ENCODE measurements around the gene MAML2. TPM values are rescaled to one million over a fixed set of nuclear protein-coding genes. Genes with fewer than 3 reads are reported as not detected.

MAML2 gene
- total RNA-seq, 4 donors from 2014 or later = 20.0 to 33.7 (median 23.2) TPM

DNA sequence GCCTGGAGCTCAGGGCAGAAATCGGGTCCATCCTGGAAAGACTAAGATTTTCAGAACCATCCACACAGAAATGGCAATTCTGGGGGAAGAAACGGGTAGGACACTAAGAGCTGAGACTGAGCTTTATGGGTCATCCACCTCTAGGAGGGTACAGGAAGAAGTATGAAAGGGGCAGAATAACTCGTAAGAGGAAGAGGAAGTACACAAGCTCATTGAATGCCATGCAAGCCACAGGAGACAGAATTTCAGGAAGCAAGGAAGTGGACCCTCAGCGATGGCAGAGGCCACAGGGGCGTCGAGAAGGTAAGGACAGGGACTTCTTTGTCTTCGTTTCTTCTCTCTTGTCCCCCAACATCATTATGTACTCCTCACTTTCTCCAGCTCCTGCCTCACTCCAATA lies 169.6 kb downstream of the MAML2 start:
- no peak for DNase-seq (ENCODE audit: extremely low spot score)
- Histone ChIP-seq H3K9me3 (no peaks in the 10 kb centered on the region), H3K4me1 (peaks cover 7 to 15% (median 12%) of the 10 kb centered on the region in 4 donors), H3K27me3 (no peaks in the 10 kb centered on the region), H3K36me3 (peaks cover 0 to 1% (median 0%) of the 10 kb centered on the region in 4 donors), H3K4me3 (no peak overlapping the region), H3K27ac (replicated peaks in 1 of 4) (no peak overlapping the region)
- intact Hi-C loops (cut with DNase I) = no loop called here
- WGBS = 86% methylated on average over 7 of the region's 7 CpGs
- TF ChIP-seq EP300 (IDR thresholded peaks at IDR 0.05) (no peak), POLR2AphosphoS5 (IDR thresholded peaks at IDR 0.05) (no peak), POLR2A (IDR thresholded peaks at IDR 0.05; ENCODE audit: low read depth) (no peak)
- TF ChIP-seq, protein P1, sequence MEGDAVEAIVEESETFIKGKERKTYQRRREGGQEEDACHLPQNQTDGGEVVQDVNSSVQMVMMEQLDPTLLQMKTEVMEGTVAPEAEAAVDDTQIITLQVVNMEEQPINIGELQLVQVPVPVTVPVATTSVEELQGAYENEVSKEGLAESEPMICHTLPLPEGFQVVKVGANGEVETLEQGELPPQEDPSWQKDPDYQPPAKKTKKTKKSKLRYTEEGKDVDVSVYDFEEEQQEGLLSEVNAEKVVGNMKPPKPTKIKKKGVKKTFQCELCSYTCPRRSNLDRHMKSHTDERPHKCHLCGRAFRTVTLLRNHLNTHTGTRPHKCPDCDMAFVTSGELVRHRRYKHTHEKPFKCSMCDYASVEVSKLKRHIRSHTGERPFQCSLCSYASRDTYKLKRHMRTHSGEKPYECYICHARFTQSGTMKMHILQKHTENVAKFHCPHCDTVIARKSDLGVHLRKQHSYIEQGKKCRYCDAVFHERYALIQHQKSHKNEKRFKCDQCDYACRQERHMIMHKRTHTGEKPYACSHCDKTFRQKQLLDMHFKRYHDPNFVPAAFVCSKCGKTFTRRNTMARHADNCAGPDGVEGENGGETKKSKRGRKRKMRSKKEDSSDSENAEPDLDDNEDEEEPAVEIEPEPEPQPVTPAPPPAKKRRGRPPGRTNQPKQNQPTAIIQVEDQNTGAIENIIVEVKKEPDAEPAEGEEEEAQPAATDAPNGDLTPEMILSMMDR (IDR thresholded peaks at IDR 0.05) = no peak

DNA sequence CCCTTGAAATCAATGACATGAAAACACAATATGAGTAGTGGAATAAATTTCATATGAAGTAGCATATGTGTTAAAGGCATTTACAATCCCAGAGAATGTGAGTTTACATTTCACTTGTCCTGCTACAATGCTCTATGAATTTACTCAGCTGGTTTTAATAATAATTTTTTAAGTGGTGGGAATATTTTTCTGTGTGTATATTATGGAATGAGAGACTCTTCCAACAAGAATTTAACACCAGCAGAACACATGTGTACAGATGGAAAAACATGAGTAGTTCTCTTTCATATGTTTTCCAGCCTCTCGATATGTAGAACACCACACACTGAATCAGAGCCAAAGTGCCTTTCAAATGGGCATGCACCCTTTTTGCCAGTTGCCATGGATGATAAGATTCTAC lies 170.4 kb downstream of the MAML2 start:
- Histone ChIP-seq H3K27ac (replicated peaks in 1 of 4) (no peak overlapping the region), H3K4me3 (no peak overlapping the region), H3K36me3 (no peaks in the 10 kb centered on the region), H3K27me3 (no peaks in the 10 kb centered on the region), H3K4me1 (peaks cover 7 to 23% (median 18%) of the 10 kb centered on the region in 4 donors), H3K9me3 (no peaks in the 10 kb centered on the region)
- intact Hi-C loops (cut with DNase I) = no loop called here
- TF ChIP-seq, protein P1 (IDR thresholded peaks at IDR 0.05) = no peak
- TF ChIP-seq POLR2AphosphoS5 (IDR thresholded peaks at IDR 0.05) (no peak), POLR2A (IDR thresholded peaks at IDR 0.05; ENCODE audit: low read depth) (no peak), EP300 (IDR thresholded peaks at IDR 0.05) (no peak)
- no peak for DNase-seq (ENCODE audit: extremely low spot score)
- 89% methylated on average over 1 of the region's 1 CpG for WGBS

DNA sequence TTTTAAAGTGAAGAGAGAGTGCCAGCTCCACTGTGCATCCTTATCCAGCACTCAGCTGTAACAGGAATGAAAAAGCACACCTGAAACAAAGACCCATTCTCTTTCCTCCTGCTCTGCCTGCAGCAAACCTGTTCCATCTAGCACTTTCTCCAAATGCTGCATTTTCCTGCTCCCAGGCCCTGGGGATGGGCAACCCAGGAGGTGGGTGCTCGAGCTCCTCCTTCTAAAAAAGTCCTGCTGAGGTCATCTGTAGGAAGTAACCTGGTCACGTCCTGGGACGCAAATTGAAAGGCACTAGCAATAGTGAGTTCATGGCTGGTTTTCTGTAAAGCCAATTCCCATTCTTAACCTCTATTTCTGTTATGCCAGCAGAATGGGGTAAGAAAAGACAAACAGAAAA lies 173.7 kb downstream of the MAML2 start:
- intact Hi-C loops (cut with DNase I) = loop anchor here (10.0 kb wide), 1 partner anchor 66 kb away; no protein-coding TSS in a partner anchor
- 73% methylated on average over 3 of the region's 3 CpGs for WGBS
- peaks cover 7 to 31% (median 28%) of the 10 kb centered on the region in 4 donors for H3K4me1 ChIP-seq
- H3K27ac ChIP-seq (replicated peaks in 1 of 4) = peak overlapping the region; percentile 16 to 56 (median 42)
- H3K4me3 ChIP-seq = no peak overlapping the region
- no peak for TF ChIP-seq EP300 (IDR thresholded peaks at IDR 0.05)
- no peak for TF ChIP-seq POLR2A (IDR thresholded peaks at IDR 0.05; ENCODE audit: low read depth)
- TF ChIP-seq, protein P1 (IDR thresholded peaks at IDR 0.05) = no peak
- TF ChIP-seq POLR2AphosphoS5 (IDR thresholded peaks at IDR 0.05) = no peak
- no peaks in the 10 kb centered on the region for H3K36me3 ChIP-seq
- DNase-seq (ENCODE audit: extremely low spot score) = no peak
- H3K9me3 ChIP-seq = no peaks in the 10 kb centered on the region
- no peaks in the 10 kb centered on the region for H3K27me3 ChIP-seq

DNA sequence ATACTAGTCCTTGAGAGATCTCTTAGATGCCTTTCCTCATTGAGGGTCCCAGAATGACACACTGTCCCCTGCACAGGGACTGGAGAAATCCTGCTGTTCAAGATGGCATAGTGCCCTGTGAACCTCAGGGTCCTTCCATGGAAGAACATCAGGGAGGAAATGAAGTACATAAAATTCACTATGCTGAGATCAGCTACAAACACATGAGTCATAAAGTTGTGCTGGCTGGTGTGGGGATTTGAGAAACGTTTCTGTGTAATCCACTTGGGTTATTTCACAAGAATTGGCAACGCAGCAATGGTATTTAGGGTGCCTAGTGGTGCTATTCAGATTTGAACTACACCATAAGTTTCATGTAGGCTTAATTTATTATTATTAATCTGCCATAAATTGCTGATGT lies 174.4 kb downstream of the MAML2 start:
- H3K4me3 ChIP-seq = no peak overlapping the region
- H3K27ac ChIP-seq (replicated peaks in 1 of 4) = peak overlapping the region; percentile 16 to 56 (median 42)
- no peaks in the 10 kb centered on the region for H3K36me3 ChIP-seq
- WGBS = 40% methylated on average over 2 of the region's 2 CpGs
- no peaks in the 10 kb centered on the region for H3K9me3 ChIP-seq
- TF ChIP-seq POLR2AphosphoS5 (IDR thresholded peaks at IDR 0.05) = peak in 1 of 2 donors; percentile 51
- TF ChIP-seq, protein P1 (IDR thresholded peaks at IDR 0.05) = no peak
- no peaks in the 10 kb centered on the region for H3K27me3 ChIP-seq
- intact Hi-C loops (cut with DNase I) = loop anchor here (10.0 kb wide), 1 partner anchor 66 kb away; no protein-coding TSS in a partner anchor
- no peak for DNase-seq (ENCODE audit: extremely low spot score)
- peaks cover 11 to 32% (median 31%) of the 10 kb centered on the region in 4 donors for H3K4me1 ChIP-seq

DNA sequence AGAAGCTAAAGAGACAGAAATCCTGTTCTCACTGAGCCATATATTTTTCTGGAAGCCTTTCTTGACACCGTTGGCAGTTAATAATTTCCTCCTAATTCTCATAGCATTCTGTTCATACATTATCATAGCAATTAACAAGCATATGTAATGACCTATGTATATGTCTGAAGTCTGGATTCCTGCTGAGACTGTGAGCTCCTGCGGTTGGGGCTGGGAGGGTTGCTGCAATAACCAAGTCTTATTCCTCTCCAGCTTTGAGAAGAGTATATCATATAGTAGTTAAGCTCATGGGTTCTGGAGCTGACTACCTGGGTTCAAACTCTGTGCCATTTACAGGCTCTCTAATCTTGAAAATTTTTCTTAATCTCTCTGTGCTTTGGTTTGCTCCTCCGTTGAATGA lies 175.2 kb downstream of the MAML2 start:
- H3K27me3 ChIP-seq = no peaks in the 10 kb centered on the region
- no peak for DNase-seq (ENCODE audit: extremely low spot score)
- H3K36me3 ChIP-seq = no peaks in the 10 kb centered on the region
- 91% methylated on average over 3 of the region's 3 CpGs for WGBS
- no peak overlapping the region for H3K4me3 ChIP-seq
- peaks cover 15 to 40% (median 39%) of the 10 kb centered on the region in 4 donors for H3K4me1 ChIP-seq
- no peak overlapping the region for H3K27ac ChIP-seq (replicated peaks in 1 of 4)
- TF ChIP-seq, protein P1 (IDR thresholded peaks at IDR 0.05) = no peak
- TF ChIP-seq EP300 (IDR thresholded peaks at IDR 0.05) (no peak), POLR2AphosphoS5 (IDR thresholded peaks at IDR 0.05) (no peak), POLR2A (IDR thresholded peaks at IDR 0.05; ENCODE audit: low read depth) (no peak)
- intact Hi-C loops (cut with DNase I) = loop anchor here (10.0 kb wide), 1 partner anchor 67 kb away; no protein-coding TSS in a partner anchor
- H3K9me3 ChIP-seq = no peaks in the 10 kb centered on the region

Measured in esophagus muscularis mucosa (tissue), 4 donors.